Fibroblast of gingiva (primary cell): ENCODE results near the gene NDFIP2.
"Not testable (repeated sequence)": the region's sequence is repeated elsewhere in the genome, so short reads cannot be mapped to it uniquely, and the experiment has no call there.

Experiments
- DNase-seq: peaks from one replicate; pipeline ENCODE4 v3.0.0-alpha.2; 2011; ENCODE audit warnings: low read depth

Gene NDFIP2

GRCh38 chr13:79534596-79534995 is 53.6 kb downstream of the NDFIP2 start:
- no peak for DNase-seq

GRCh38 chr13:79538757-79539156 is 57.8 kb downstream of the NDFIP2 start:
- no peak for DNase-seq

GRCh38 chr13:79540504-79540903 is 59.5 kb downstream of the NDFIP2 start:
- DNase-seq = no peak

- DNase-seq = peak; percentile 53
Observed at GRCh38 chr13:79541426-79542049, 60.6 kb downstream of the NDFIP2 start.

- DNase-seq = no peak
Observed at GRCh38 chr13:79543883-79544282, 62.9 kb downstream of the NDFIP2 start.

GRCh38 chr13:79547211-79548195 is 66.5 kb downstream of the NDFIP2 start:
- DNase-seq = no peak

GRCh38 chr13:79548902-79549301 is 67.9 kb downstream of the NDFIP2 start:
- no peak for DNase-seq

GRCh38 chr13:79549355-79550106 is 68.6 kb downstream of the NDFIP2 start:
- DNase-seq = peak; percentile 2

GRCh38 chr13:79557666-79558065 is 76.7 kb downstream of the NDFIP2 start:
- no peak for DNase-seq

GRCh38 chr13:79560954-79561353 is 80.0 kb downstream of the NDFIP2 start:
- no peak for DNase-seq

GRCh38 chr13:79562557-79562956 is 81.6 kb downstream of the NDFIP2 start:
- no peak for DNase-seq

GRCh38 chr13:79566118-79566517 is 85.2 kb downstream of the NDFIP2 start:
- DNase-seq = no peak

GRCh38 chr13:79571147-79571546 is 90.2 kb downstream of the NDFIP2 start:
- no peak for DNase-seq

- not testable (repeated sequence) for DNase-seq
Observed at GRCh38 chr13:79573892-79574291, 92.9 kb downstream of the NDFIP2 start.

- peak; percentile 40 for DNase-seq
Observed at GRCh38 chr13:79581870-79582315, 100.9 kb downstream of the NDFIP2 start.

GRCh38 chr13:79582896-79583295 is 101.9 kb downstream of the NDFIP2 start:
- DNase-seq = no peak

- DNase-seq = no peak
Observed at GRCh38 chr13:79585033-79585432, 104.1 kb downstream of the NDFIP2 start.

GRCh38 chr13:79589603-79590393 is 108.8 kb downstream of the NDFIP2 start:
- peak; percentile 15 for DNase-seq

GRCh38 chr13:79590394-79590676 is 109.4 kb downstream of the NDFIP2 start:
- DNase-seq = no peak

GRCh38 chr13:79591493-79591892 is 110.5 kb downstream of the NDFIP2 start:
- DNase-seq = no peak

- DNase-seq = no peak
Observed at GRCh38 chr13:79593121-79593520, 112.2 kb downstream of the NDFIP2 start.
